Skeletal muscle tissue (tissue), 4 donors: ENCODE measurements around the gene PDLIM7. TPM values are rescaled to one million over a fixed set of nuclear protein-coding genes. Genes with fewer than 3 reads are reported as not detected.

Experiments used
- H3K27ac ChIP-seq: one replicate; pipeline ENCODE4 v1.7.0; 2013; ENCODE audit warnings: mild to moderate bottlenecking, low read depth, low read length, inconsistent platforms
- H3K27me3 ChIP-seq, 3 donors: one replicate each; pipeline ENCODE4 v1.7.0; 2013; ENCODE audit warnings: low read length in 3 of 3; ENCODE audit not compliant: control insufficient read depth in 3 of 3, insufficient read depth in 3 of 3
- H3K36me3 ChIP-seq, 3 donors: one replicate each; pipeline ENCODE4 v1.7.0; 2013; ENCODE audit warnings: low read length in 3 of 3; ENCODE audit not compliant: control insufficient read depth in 3 of 3, insufficient read depth in 3 of 3
- H3K4me1 ChIP-seq, 3 donors: one replicate each; pipeline ENCODE4 v1.7.0; 2013; ENCODE audit warnings: low read length in 3 of 3, mild to moderate bottlenecking in 3 of 3; ENCODE audit not compliant: control insufficient read depth in 3 of 3, insufficient read depth in 3 of 3
- H3K4me3 ChIP-seq, 3 donors: one replicate each; pipeline ENCODE4 v1.7.0; 2013; ENCODE audit warnings: low read length in 3 of 3
- H3K9ac ChIP-seq, 3 donors: one replicate each; pipeline ENCODE4 v1.7.0; 2013; ENCODE audit warnings: low read length in 3 of 3, mild to moderate bottlenecking in 3 of 3, moderate library complexity in 2 of 3, low read depth in 1 of 3
- H3K9me3 ChIP-seq, 3 donors: one replicate each; pipeline ENCODE4 v1.7.0; 2013; ENCODE audit warnings: low read length in 3 of 3; ENCODE audit not compliant: control insufficient read depth in 3 of 3
- total RNA-seq: library from RNA; depleted of rRNA; stranded (reverse); fragments of >200 nt; gene quantifications from one replicate; pipeline ENCODE4 v1.2.3, GENCODE V29; 2014
- donor health status: Osteomylitis.

The PDLIM7 gene, protein sequence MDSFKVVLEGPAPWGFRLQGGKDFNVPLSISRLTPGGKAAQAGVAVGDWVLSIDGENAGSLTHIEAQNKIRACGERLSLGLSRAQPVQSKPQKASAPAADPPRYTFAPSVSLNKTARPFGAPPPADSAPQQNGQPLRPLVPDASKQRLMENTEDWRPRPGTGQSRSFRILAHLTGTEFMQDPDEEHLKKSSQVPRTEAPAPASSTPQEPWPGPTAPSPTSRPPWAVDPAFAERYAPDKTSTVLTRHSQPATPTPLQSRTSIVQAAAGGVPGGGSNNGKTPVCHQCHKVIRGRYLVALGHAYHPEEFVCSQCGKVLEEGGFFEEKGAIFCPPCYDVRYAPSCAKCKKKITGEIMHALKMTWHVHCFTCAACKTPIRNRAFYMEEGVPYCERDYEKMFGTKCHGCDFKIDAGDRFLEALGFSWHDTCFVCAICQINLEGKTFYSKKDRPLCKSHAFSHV
- 44.9 TPM for total RNA-seq

DNA sequence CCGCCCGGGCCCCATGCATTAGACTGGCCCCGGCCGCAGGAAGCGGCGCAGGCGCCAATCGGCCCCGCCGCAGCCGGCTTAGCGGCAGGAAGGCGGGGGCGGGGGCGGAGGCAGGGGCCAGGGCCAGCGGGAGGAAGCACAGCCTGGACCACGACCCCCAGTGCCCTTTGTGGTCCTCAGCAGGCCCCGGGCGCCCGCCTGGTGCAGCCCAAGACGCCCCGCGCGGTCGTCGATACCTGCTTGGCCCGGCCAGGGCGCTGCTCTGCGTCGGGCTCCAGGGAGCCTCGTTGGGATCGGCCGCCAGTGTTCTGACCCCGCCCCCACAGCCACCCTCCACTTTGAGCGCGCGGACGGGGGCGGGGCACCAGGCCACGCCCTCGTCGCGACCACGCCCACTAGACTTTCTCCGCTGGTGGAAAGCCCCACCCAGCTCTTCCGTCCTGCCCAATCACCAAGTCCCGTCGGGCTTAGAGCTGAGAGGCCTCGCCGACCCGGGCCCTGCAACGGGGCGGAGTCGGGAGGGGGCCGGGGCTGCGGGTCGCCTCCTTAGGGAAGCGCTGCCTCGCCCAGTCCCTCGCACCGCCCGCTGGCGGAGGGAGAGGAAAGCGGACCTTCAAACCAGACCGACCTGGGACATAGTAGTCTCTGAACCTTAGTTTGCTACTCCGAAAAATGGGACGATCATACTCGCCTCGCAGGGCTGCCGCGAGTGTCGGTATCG is at the start of gene PDLIM7:
Gene PDLIM7 (minus strand): TSS at position 313 of the 721 bp plus-strand sequence. CDS start 1,092 bp downstream, outside the sequence.
- Histone ChIP-seq H3K4me3 (peak within 1 kb of the TSS; percentile 75 to 89 (median 88)), H3K36me3 (peaks cover 17 to 26% (median 21%) of the 10 kb centered on the region in 3 donors), H3K27me3 (no peaks in the 10 kb centered on the region), H3K27ac (peak within 1 kb of the TSS; percentile 99), H3K9me3 (no peaks in the 10 kb centered on the region), H3K9ac (peak within 1 kb of the TSS; percentile 90 to 97 (median 90)), H3K4me1 (peaks cover 45 to 71% (median 70%) of the 10 kb centered on the region in 3 donors)

DNA sequence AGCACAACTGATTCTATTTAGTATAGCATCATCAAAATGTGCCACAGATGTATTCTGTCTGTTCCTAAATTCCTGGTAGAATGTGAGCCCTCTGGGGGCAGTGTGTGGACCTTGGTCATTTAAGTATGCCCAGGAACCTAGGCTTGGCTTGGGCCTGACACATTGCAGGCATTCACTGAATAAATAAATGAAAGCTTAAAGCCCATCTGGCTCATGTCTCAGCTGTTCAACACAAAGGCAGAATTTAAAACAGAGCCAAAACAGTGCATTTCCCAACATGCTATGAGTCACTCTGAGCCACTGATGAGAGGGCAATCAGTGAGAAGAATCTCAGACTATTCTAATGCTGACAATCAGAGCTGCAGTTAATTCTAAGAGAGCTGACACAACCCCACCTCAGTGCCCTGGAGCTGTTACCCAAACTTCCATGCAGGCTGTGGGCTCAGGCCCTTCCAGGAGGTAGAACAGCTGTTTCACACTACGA is 48.9 kb upstream of the PDLIM7 start:
- H3K27ac ChIP-seq: peak overlapping the region; percentile 83
- H3K9me3 ChIP-seq: no peaks in the 10 kb centered on the region
- H3K9ac ChIP-seq: peak overlapping the region; percentile 52 to 66 (median 55)
- peak overlapping the region; percentile 22 to 64 (median 30) for H3K4me3 ChIP-seq
- H3K27me3 ChIP-seq: no peaks in the 10 kb centered on the region
- peaks cover 53 to 69% (median 68%) of the 10 kb centered on the region in 3 donors for H3K4me1 ChIP-seq
- no peaks in the 10 kb centered on the region for H3K36me3 ChIP-seq

DNA sequence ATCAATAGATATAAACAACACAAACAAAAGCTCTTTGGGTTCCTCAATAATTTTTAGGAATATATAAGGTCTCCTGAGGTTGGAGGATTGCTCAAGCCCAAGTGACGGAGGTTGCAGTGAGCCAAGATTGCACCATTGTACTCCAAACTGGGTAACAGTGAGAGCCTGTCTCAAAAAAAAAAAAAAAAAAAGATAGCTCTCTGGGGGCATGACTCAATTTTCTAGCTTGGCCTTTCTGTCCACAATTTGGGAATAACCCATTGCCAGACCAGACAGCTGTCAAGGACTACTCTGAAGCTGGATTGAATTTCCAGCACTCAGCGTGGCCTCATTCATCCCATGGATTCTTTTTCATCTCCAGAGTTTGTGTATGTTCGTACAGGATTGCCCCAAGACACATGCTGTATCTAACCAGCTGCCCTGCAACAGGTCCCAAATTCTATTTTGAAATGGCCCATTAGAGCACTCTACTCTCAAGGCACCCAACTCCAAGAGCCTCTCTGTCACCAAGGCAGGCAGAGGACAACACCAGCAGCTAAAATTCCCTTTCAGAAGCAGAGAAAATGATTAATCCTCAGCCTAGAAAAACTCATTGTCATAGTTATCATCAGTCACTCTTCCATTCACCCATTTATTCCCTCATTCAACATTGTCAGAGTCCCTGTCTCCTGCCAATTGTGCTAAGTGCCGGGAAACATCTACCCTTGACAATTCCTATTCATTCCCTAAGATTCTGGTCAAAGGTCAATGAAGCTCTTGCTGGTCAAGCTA is 48.3 kb upstream of the PDLIM7 start:
- peak overlapping the region in 2 of 3 donors; percentile 22 to 64 for H3K4me3 ChIP-seq
- peak overlapping the region; percentile 1 to 65 (median 39) for H3K9ac ChIP-seq
- H3K4me1 ChIP-seq: peaks cover 53 to 73% (median 73%) of the 10 kb centered on the region in 3 donors
- no peaks in the 10 kb centered on the region for H3K36me3 ChIP-seq
- H3K9me3 ChIP-seq: no peaks in the 10 kb centered on the region
- peak overlapping the region; percentile 83 for H3K27ac ChIP-seq
- no peaks in the 10 kb centered on the region for H3K27me3 ChIP-seq

DNA sequence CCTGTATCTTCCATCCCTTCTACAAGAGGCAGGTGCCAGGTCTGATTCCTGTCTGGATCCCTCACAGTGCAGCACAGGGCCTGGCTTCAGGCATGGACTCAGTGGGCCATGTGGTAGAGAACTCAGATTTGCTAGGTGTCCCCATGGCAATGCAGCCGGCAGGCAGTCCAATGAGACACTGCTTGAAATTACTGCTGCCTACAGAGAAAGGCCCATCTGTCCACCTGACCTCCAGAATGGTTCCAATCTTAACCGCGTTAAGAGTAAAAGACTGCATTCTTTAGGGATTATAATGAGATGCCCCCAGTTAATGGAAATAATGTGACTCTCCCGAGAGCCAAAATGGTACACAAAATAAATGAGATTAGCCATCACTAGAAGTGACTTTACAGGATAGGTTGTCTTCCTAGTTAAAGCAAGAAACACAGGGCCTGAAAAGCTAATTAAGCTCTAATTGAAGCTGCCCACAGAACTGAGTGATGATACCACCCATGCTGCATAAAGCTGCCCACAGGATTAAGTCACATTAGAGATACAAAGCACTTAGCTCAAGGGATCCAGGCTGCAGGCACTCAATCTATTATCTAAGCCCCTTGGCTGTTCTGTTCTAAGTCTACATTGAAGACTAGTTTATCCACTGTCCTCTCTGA is 45.5 kb upstream of the PDLIM7 start:
- Histone ChIP-seq H3K4me3 (no peak overlapping the region), H3K36me3 (peaks cover 3 to 8% (median 7%) of the 10 kb centered on the region in 3 donors), H3K9me3 (no peaks in the 10 kb centered on the region), H3K9ac (peak overlapping the region in 1 of 3 donors; percentile 44), H3K4me1 (peaks cover 59 to 77% (median 76%) of the 10 kb centered on the region in 3 donors), H3K27ac (peak overlapping the region; percentile 22), H3K27me3 (no peaks in the 10 kb centered on the region)

DNA sequence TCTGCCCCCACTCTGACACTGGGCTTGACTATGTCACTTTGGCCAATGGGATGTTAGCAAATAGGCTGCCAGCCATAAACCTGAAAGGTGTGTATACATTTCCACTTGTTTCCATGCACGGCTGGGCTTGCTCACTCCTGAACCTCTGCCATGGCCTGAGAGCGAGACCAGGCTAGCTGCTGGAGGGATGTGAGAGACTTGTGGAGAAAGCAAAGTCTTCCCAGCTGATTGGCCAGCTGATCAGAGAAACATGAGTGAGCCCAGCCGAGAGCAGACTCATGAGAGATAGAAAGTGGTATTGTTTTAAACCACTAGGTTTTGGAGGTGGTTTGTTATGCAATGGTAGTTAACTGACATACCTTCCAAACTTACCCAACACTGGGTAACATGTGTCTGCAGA is 43.0 kb upstream of the PDLIM7 start:
- peaks cover 61 to 80% (median 77%) of the 10 kb centered on the region in 3 donors for H3K4me1 ChIP-seq
- H3K27ac ChIP-seq: peak overlapping the region; percentile 10
- no peak overlapping the region for H3K4me3 ChIP-seq
- no peaks in the 10 kb centered on the region for H3K27me3 ChIP-seq
- H3K9me3 ChIP-seq: no peaks in the 10 kb centered on the region
- peaks cover 11 to 24% (median 20%) of the 10 kb centered on the region in 3 donors for H3K36me3 ChIP-seq
- H3K9ac ChIP-seq: no peak overlapping the region

DNA sequence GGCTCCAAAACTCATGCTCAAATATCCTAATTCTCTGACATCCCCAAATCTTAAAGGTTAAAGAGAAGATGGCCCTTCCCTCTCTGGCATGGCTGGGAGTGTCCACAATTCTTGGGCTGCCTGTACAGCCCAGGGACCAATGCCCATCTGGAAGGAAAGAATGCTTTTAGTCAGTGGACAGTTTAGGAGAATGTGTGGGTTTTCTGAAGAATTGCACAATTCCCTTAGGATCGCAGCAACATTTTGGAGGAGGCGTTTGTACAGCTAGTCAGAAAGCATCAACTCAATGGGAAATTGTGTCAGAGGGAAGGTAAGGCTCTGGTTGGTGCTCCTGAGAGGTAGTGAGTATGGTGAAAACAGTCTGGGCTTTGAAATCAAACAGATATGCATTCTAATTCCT is 42.0 kb upstream of the PDLIM7 start:
- Histone ChIP-seq H3K27ac (peak overlapping the region; percentile 83), H3K4me3 (peak overlapping the region in 2 of 3 donors; percentile 23 to 61), H3K36me3 (peaks cover 11 to 26% (median 20%) of the 10 kb centered on the region in 3 donors), H3K4me1 (peaks cover 66 to 88% (median 82%) of the 10 kb centered on the region in 3 donors), H3K27me3 (no peaks in the 10 kb centered on the region), H3K9me3 (no peaks in the 10 kb centered on the region), H3K9ac (peak overlapping the region; percentile 41 to 74 (median 57))

DNA sequence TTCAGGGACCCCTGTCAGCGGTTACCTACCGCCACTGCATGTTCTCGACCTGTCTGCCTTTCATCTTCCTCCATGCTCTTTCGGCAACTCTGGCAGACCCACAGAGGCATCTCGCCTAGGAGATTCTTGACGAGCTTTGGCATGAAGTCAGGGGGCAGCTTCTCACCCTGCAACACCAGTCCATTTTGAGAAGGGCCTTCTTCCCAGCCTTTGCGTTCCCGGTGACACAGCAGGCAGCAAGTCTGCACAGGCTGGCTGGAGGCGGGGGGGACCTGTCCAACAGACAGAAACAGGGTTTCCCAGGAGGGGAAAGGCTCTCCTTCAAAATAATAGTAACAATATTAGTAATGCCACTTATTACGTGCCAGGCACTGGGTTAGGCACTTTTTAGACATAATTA is 41.5 kb upstream of the PDLIM7 start:
- Histone ChIP-seq H3K4me1 (peaks cover 67 to 86% (median 80%) of the 10 kb centered on the region in 3 donors), H3K9ac (peak overlapping the region; percentile 41 to 74 (median 57))

DNA sequence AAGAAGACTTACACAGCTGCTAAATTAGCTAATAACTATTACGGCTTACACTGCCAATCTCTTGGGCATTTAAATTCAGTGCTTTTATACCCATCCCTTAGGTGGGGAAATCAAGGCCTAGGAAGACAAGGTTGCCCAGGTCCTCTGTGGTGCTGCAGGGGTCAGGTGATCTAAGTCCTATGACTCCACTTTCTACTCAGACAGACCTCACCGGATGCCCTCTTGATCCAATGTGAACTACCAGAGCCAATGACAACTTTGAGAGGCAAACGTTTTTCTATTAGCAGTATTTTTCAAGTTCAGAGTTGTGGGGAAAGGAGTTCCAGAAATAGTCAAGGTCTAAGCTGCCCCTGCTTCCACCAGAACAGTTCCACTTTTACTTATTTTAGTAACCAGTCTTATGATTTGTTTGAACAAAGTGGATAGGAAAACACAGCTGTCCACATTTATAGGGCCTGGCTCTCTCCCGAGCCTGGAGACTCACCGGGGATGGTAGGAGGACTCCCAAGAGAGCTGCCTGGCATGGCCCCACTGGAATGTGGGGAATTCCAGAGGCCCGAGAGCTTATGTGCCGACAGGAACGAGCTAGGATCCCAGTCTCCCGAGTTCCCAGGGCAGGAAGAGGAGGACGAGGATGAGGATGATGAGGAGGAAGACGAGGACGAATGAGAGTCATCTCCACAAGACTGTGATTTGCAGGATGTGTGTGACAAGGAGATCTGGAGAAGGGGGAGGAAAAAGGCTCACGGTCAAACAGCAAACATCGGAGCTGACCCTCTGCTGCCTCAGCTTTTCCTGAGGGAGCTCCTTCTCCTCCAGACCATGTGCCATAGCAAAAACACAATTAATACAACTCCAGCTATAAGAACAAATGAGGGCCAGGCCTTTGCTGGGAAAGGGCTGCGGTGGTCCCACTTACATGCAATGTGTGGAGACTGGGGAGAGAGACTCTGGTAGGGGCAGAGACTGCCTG is 40.3 kb upstream of the PDLIM7 start:
- Histone ChIP-seq H3K27ac (peak overlapping the region; percentile 83), H3K36me3 (peaks cover 17 to 36% (median 26%) of the 10 kb centered on the region in 3 donors), H3K9me3 (no peaks in the 10 kb centered on the region), H3K4me3 (peak overlapping the region; percentile 7 to 51 (median 14)), H3K9ac (peak overlapping the region; percentile 52 to 74 (median 65)), H3K27me3 (no peaks in the 10 kb centered on the region), H3K4me1 (peaks cover 64 to 84% (median 75%) of the 10 kb centered on the region in 3 donors)

More for the DNA sequence above, 41.5 kb upstream of the PDLIM7 start:
- Histone ChIP-seq H3K4me3 (peak overlapping the region in 2 of 3 donors; percentile 51 to 61), H3K27ac (peak overlapping the region; percentile 83), H3K36me3 (peaks cover 12 to 27% (median 20%) of the 10 kb centered on the region in 3 donors), H3K27me3 (no peaks in the 10 kb centered on the region), H3K9me3 (no peaks in the 10 kb centered on the region)
